ENCODE results near the gene TALDO1. TPM values are rescaled to one million over a fixed set of nuclear protein-coding genes. Genes with fewer than 3 reads are reported as not detected.

Gene TALDO1
- total RNA-seq, 1 experiment from 2014 or later = 268 TPM

GRCh38 chr11:698493-699115 lies 48.7 kb upstream of the TALDO1 start:
- H3K79me1 ChIP-seq (ENCODE audit: insufficient read depth, low read depth, low read length, poor library complexity, severe bottlenecking) = no peaks in the 10 kb centered on the region
- no peak overlapping the region for H4K8ac ChIP-seq (replicated peaks; ENCODE audit: insufficient read length, low read depth, low read length)
- peak overlapping the region in 2 of 3 experiments; percentile 92 to 96; a peak in 1 of 7 replicates for H3K27ac Mint-ChIP-seq
- no peak overlapping the region for H3K56ac ChIP-seq (ENCODE audit: insufficient read length, low read depth, low read length)
- H3K9me3 Mint-ChIP-seq = no peaks in the 10 kb centered on the region; a peak in 1 of 5 replicates
- H2AFZ ChIP-seq (ENCODE audit: low read length) = no peak overlapping the region
- H3K4me1 Mint-ChIP-seq = peaks cover 18 to 25% of the 10 kb centered on the region in 2 experiments
- no peak overlapping the region for H2BK15ac ChIP-seq (ENCODE audit: low read depth, low read length)
- no peak overlapping the region for H4K5ac ChIP-seq (ENCODE audit: insufficient read length, low read depth, low read length)
- H3K4me3 Mint-ChIP-seq = peak overlapping the region in 1 of 2 experiments; percentile 31; a peak in 2 of 5 replicates
- H4K20me1 ChIP-seq (ENCODE audit: control insufficient read depth, insufficient read depth, insufficient read length) = no peaks in the 10 kb centered on the region
- no peak for DNase-seq
- no peak overlapping the region for H4K91ac ChIP-seq (ENCODE audit: insufficient read length, low read depth, low read length)
- no peak overlapping the region for H2BK20ac ChIP-seq (ENCODE audit: low read depth, low read length, poor library complexity, severe bottlenecking)
- no peak overlapping the region for H2AK5ac ChIP-seq (ENCODE audit: insufficient read length, low read length)
- H2BK120ac ChIP-seq (ENCODE audit: low read depth, low read length, poor library complexity, severe bottlenecking) = no peak overlapping the region
- H3K36me3 Mint-ChIP-seq (ENCODE audit: insufficient read depth in 1 of 3, low read depth in 3 of 3) = peaks cover 2 to 12% (median 12%) of the 10 kb centered on the region in 3 experiments; a peak in 5 of 7 replicates
- no peak overlapping the region for H3K23ac ChIP-seq (ENCODE audit: insufficient read length, low read depth, low read length)
- H3K9me3 ChIP-seq (ENCODE audit: control insufficient read depth, low read depth, low read length) = no peaks in the 10 kb centered on the region
- no peak overlapping the region for H2BK12ac ChIP-seq (ENCODE audit: insufficient read length, low read depth, low read length)
- no peak for TF ChIP-seq CTCF (conservative IDR thresholded peaks at IDR 0.05)
- no peak overlapping the region for H3K27ac ChIP-seq (ENCODE audit: insufficient read length, low read depth, low read length)
- H3K79me2 ChIP-seq (ENCODE audit: insufficient read depth, low read length) = peaks cover 2% of the 10 kb centered on the region; the same call in 1 of the 2 replicates
- no peaks in the 10 kb centered on the region for H3K23me2 ChIP-seq (ENCODE audit: insufficient read length, low read depth, low read length, poor library complexity, severe bottlenecking)
- H3K4ac ChIP-seq (ENCODE audit: low read depth, low read length) = no peak overlapping the region
- WGBS (ENCODE audit: extremely low coverage, insufficient read length, low lambda C conversion rate) = no CpG with 5 or more reads among the region's 17 CpGs
- no peak overlapping the region for H3K4me2 ChIP-seq (ENCODE audit: insufficient read depth, insufficient read length, low read length)
- no peak overlapping the region for H3K9ac ChIP-seq (ENCODE audit: extremely low read depth, insufficient read length, low read length)
- H3K27me3 ChIP-seq (ENCODE audit: insufficient read depth, low read length) = no peaks in the 10 kb centered on the region
- H3K18ac ChIP-seq (ENCODE audit: insufficient read length, low read depth, low read length) = no peak overlapping the region
- no peaks in the 10 kb centered on the region for H3K27me3 Mint-ChIP-seq (ENCODE audit: low read depth)
- no peak overlapping the region for H3T11ph ChIP-seq (ENCODE audit: low read length)
- no peak overlapping the region for H3K14ac ChIP-seq (ENCODE audit: insufficient read depth, low read length)
- H2BK5ac ChIP-seq (ENCODE audit: insufficient read length, low read length) = no peak overlapping the region
- peaks cover 8% of the 10 kb centered on the region; the same call in 1 of the 2 replicates for H3K4me1 ChIP-seq (ENCODE audit: insufficient read depth, low read length)

All from H9 (cell line).